Measurements from ENCODE around the gene PRUNE1. TPM values are rescaled to one million over a fixed set of nuclear protein-coding genes. Genes with fewer than 3 reads are reported as not detected.

The PRUNE1 gene
- total RNA-seq, 1 experiment from 2014 or later: 19.3 TPM

- ChIA-PET CTCF (no interaction called here), POLR2A (ENCODE audit: low non-redundant PET) (interaction anchor here (0.5 kb wide), 1 partner anchor 328 kb away, joined by 3 read pairs; no protein-coding TSS in a partner anchor)
- H3K36me3 ChIP-seq (ENCODE audit: insufficient read depth, low read length, poor library complexity, severe bottlenecking): no peaks in the 10 kb centered on the region
- no peak overlapping the region for H3K4me3 ChIP-seq (ENCODE audit: low read depth, low read length, poor library complexity, severe bottlenecking)
- no peak for DNase-seq (ENCODE audit: low spot score)
- no peaks in the 10 kb centered on the region for H3K27me3 ChIP-seq (replicated peaks; ENCODE audit: insufficient read depth, low read depth, low read length, poor library complexity)
- BruUV-seq (replicated peaks): no TSS peak
- intact Hi-C loops (cut with micrococcal nuclease; ENCODE audit: unreplicated experiment): no loop called here
- H3K9me3 ChIP-seq (ENCODE audit: low read depth, low read length, poor library complexity, severe bottlenecking): no peaks in the 10 kb centered on the region
- no peak overlapping the region for H3K27ac ChIP-seq (ENCODE audit: low read depth, low read length, poor library complexity, severe bottlenecking)
- no peaks in the 10 kb centered on the region for H3K4me1 ChIP-seq (ENCODE audit: insufficient read depth, low read length, poor library complexity, severe bottlenecking)
- TF ChIP-seq EZH2 (IDR thresholded peaks at IDR 0.05; ENCODE audit: borderline replicate concordance, low read depth, low read length, poor library complexity, severe bottlenecking) (no peak), CTCF (conservative IDR thresholded peaks at IDR 0.05; ENCODE audit: low read depth, low read length) (no peak)
Measured at GRCh38 chr1:151043163-151043562, 34.9 kb downstream of the PRUNE1 start.

DNA sequence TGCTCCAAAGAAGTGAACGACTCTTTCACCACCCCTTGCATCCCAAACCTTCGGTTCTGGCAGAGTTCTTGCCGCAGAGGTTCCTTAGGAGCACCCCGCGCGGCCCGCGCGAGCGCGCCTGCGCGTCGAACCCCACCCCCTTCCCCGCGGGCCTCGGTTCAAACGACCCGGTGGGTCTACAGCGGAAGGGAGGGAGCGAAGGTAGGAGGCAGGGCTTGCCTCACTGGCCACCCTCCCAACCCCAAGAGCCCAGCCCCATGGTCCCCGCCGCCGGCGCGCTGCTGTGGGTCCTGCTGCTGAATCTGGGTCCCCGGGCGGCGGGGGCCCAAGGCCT, 39.3 kb downstream of the PRUNE1 start, which contains the start of gene C1orf56:
TSS of gene C1orf56 (plus strand) at position 161 of the 334 bp plus-strand sequence. CDS start at position 258, 97 bp downstream.
- peak; percentile 72 for DNase-seq (ENCODE audit: low spot score)
- H3K4me3 ChIP-seq (ENCODE audit: low read depth, low read length, poor library complexity, severe bottlenecking): peak within 1 kb of the TSS; percentile 70
- no peaks in the 10 kb centered on the region for H3K9me3 ChIP-seq (ENCODE audit: low read depth, low read length, poor library complexity, severe bottlenecking)
- intact Hi-C loops (cut with micrococcal nuclease; ENCODE audit: unreplicated experiment): no loop called here
- no peaks in the 10 kb centered on the region for H3K27me3 ChIP-seq (replicated peaks; ENCODE audit: insufficient read depth, low read depth, low read length, poor library complexity)
- BruUV-seq (replicated peaks): no TSS peak
- CTCF ChIA-PET: interaction anchor here (1.8 kb wide), 1 partner anchor 23 kb away, joined by 13 read pairs; no protein-coding TSS in a partner anchor
- TF ChIP-seq CTCF (conservative IDR thresholded peaks at IDR 0.05; ENCODE audit: low read depth, low read length): no peak
- no peak for TF ChIP-seq EZH2 (IDR thresholded peaks at IDR 0.05; ENCODE audit: borderline replicate concordance, low read depth, low read length, poor library complexity, severe bottlenecking)
- peaks cover 7% of the 10 kb centered on the region for H3K36me3 ChIP-seq (ENCODE audit: insufficient read depth, low read length, poor library complexity, severe bottlenecking)
- POLR2A ChIA-PET (ENCODE audit: low non-redundant PET): no interaction called here
- peaks cover 4% of the 10 kb centered on the region for H3K4me1 ChIP-seq (ENCODE audit: insufficient read depth, low read length, poor library complexity, severe bottlenecking)
- H3K27ac ChIP-seq (ENCODE audit: low read depth, low read length, poor library complexity, severe bottlenecking): peak within 1 kb of the TSS; percentile 64

DNA sequence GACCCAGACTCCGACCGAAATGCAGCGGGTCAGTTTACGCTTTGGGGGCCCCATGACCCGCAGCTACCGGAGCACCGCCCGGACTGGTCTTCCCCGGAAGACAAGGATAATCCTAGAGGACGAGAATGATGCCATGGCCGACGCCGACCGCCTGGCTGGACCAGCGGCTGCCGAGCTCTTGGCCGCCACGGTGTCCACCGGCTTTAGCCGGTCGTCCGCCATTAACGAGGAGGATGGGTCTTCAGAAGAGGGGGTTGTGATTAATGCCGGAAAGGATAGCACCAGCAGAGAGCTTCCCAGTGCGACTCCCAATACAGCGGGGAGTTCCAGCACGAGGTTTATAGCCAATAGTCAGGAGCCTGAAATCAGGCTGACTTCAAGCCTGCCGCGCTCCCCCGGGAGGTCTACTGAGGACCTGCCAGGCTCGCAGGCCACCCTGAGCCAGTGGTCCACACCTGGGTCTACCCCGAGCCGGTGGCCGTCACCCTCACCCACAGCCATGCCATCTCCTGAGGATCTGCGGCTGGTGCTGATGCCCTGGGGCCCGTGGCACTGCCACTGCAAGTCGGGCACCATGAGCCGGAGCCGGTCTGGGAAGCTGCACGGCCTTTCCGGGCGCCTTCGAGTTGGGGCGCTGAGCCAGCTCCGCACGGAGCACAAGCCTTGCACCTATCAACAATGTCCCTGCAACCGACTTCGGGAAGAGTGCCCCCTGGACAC, 39.8 kb downstream of the PRUNE1 start:
- peak; percentile 79 for DNase-seq (ENCODE audit: low spot score)
- Histone ChIP-seq H3K27me3 (replicated peaks; ENCODE audit: insufficient read depth, low read depth, low read length, poor library complexity) (no peaks in the 10 kb centered on the region), H3K4me3 (ENCODE audit: low read depth, low read length, poor library complexity, severe bottlenecking) (peak overlapping the region; percentile 70), H3K4me1 (ENCODE audit: insufficient read depth, low read length, poor library complexity, severe bottlenecking) (peaks cover 4% of the 10 kb centered on the region), H3K36me3 (ENCODE audit: insufficient read depth, low read length, poor library complexity, severe bottlenecking) (peaks cover 12% of the 10 kb centered on the region), H3K27ac (ENCODE audit: low read depth, low read length, poor library complexity, severe bottlenecking) (peak overlapping the region; percentile 64), H3K9me3 (ENCODE audit: low read depth, low read length, poor library complexity, severe bottlenecking) (no peaks in the 10 kb centered on the region)
- ChIA-PET CTCF (interaction anchor here (0.6 to 1.8 kb wide), 3 partner anchors 10 to 23 kb away, joined by 3 to 13 read pairs (median 4); partner anchors contain the start of gene MLLT11), POLR2A (ENCODE audit: low non-redundant PET) (no interaction called here)
- peak; percentile 65 for TF ChIP-seq CTCF (conservative IDR thresholded peaks at IDR 0.05; ENCODE audit: low read depth, low read length)
- TF ChIP-seq EZH2 (IDR thresholded peaks at IDR 0.05; ENCODE audit: borderline replicate concordance, low read depth, low read length, poor library complexity, severe bottlenecking): no peak
- BruUV-seq (replicated peaks): TSS peak; percentile 67
- intact Hi-C loops (cut with micrococcal nuclease; ENCODE audit: unreplicated experiment): no loop called here
